Activated CD8-positive, alpha-beta memory T cell treated with anti-CD3 and anti-CD28 coated beads, Interleukin-2, amount 10 ng/mL, durations not matched to agents 7 days and 5 days (primary cell): ENCODE results near the gene MCF2L2. TPM values are rescaled to one million over a fixed set of nuclear protein-coding genes. Genes with fewer than 3 reads are reported as not detected.

Source experiments
- ATAC-seq: fragments of 150-1000 bp; cut with Tn5 transposase; one replicate; pipeline ENCODE4 v1.10.0; 2021; ENCODE audit warnings: moderate library complexity
- CTCF ChIA-PET: fragments of 350-600 bp; sonication (Branson Sonifier 250); formaldehyde crosslinking; loops from one replicate; lab custom pipeline; 2021; ENCODE audit warnings: antibody characterized with exemption; lab: Charles Lee
- DNase-seq: peaks from one replicate; pipeline ENCODE4 v3.0.0-alpha.2; 2020
- H3K27ac Mint-ChIP-seq: one replicate; pipeline ENCODE4 v1.8.0; 2021; ENCODE audit warnings: mild to moderate bottlenecking, mixed read lengths
- H3K27me3 Mint-ChIP-seq: one replicate; pipeline ENCODE4 v1.8.0; 2021; ENCODE audit warnings: mixed read lengths
- H3K36me3 Mint-ChIP-seq: one replicate; pipeline ENCODE4 v1.8.0; 2021; ENCODE audit warnings: mild to moderate bottlenecking, mixed read lengths
- H3K4me1 Mint-ChIP-seq: one replicate; pipeline ENCODE4 v1.8.0; 2021; ENCODE audit warnings: mixed read lengths
- H3K4me3 Mint-ChIP-seq: one replicate; pipeline ENCODE4 v1.8.0; 2021; ENCODE audit warnings: mild to moderate bottlenecking, moderate library complexity, mixed read lengths
- H3K9me3 Mint-ChIP-seq: one replicate; pipeline ENCODE4 v1.8.0; 2022; ENCODE audit warnings: low read depth, mixed read lengths
- total RNA-seq, 2 experiments: library from RNA; stranded (reverse); gene quantifications; one replicate each; pipeline ENCODE4 v1.2.3, GENCODE V29; 2021

The MCF2L2 gene
- total RNA-seq, 2 experiments from 2014 or later: 6.0 to 11.4 TPM

- ATAC-seq (no peak), DNase-seq (no peak)
- H3K27ac Mint-ChIP-seq: no peak overlapping the region
- CTCF ChIA-PET: no interaction called here
- peaks cover 24% of the 10 kb centered on the region for H3K4me1 Mint-ChIP-seq
- H3K9me3 Mint-ChIP-seq: no peaks in the 10 kb centered on the region
- no peaks in the 10 kb centered on the region for H3K27me3 Mint-ChIP-seq
- H3K4me3 Mint-ChIP-seq: no peak overlapping the region
- H3K36me3 Mint-ChIP-seq: peaks cover 9% of the 10 kb centered on the region
Observed at GRCh38 chr3:183300996-183301562, 127.3 kb downstream of the MCF2L2 start.

GRCh38 chr3:183299976-183300375, 128.4 kb downstream of the MCF2L2 start:
- Mint-ChIP-seq H3K4me1 (peaks cover 23% of the 10 kb centered on the region), H3K27ac (no peak overlapping the region), H3K27me3 (no peaks in the 10 kb centered on the region), H3K36me3 (peaks cover 16% of the 10 kb centered on the region), H3K4me3 (no peak overlapping the region), H3K9me3 (no peaks in the 10 kb centered on the region)
- DNase-seq (no peak), ATAC-seq (no peak)
- CTCF ChIA-PET: no interaction called here

GRCh38 chr3:183298701-183299153, 129.7 kb downstream of the MCF2L2 start:
- H3K9me3 Mint-ChIP-seq: no peaks in the 10 kb centered on the region
- CTCF ChIA-PET: no interaction called here
- DNase-seq: no peak
- ATAC-seq: no peak
- no peak overlapping the region for H3K4me3 Mint-ChIP-seq
- no peaks in the 10 kb centered on the region for H3K27me3 Mint-ChIP-seq
- peaks cover 23% of the 10 kb centered on the region for H3K4me1 Mint-ChIP-seq
- H3K27ac Mint-ChIP-seq: no peak overlapping the region
- peaks cover 19% of the 10 kb centered on the region for H3K36me3 Mint-ChIP-seq

GRCh38 chr3:183296944-183297343, 131.5 kb downstream of the MCF2L2 start:
- Mint-ChIP-seq H3K9me3 (no peaks in the 10 kb centered on the region), H3K27me3 (no peaks in the 10 kb centered on the region), H3K27ac (no peak overlapping the region), H3K36me3 (peaks cover 21% of the 10 kb centered on the region), H3K4me3 (no peak overlapping the region), H3K4me1 (peaks cover 11% of the 10 kb centered on the region)
- ATAC-seq: no peak
- no peak for DNase-seq
- CTCF ChIA-PET: no interaction called here

- Mint-ChIP-seq H3K27me3 (no peaks in the 10 kb centered on the region), H3K27ac (no peak overlapping the region), H3K36me3 (peaks cover 24% of the 10 kb centered on the region), H3K4me3 (no peak overlapping the region), H3K9me3 (no peaks in the 10 kb centered on the region), H3K4me1 (no peaks in the 10 kb centered on the region)
- DNase-seq (no peak), ATAC-seq (no peak)
- CTCF ChIA-PET: no interaction called here
Observed at GRCh38 chr3:183295211-183295610, 133.2 kb downstream of the MCF2L2 start.

- ATAC-seq: no peak
- H3K27ac Mint-ChIP-seq: no peak overlapping the region
- peaks cover 24% of the 10 kb centered on the region for H3K36me3 Mint-ChIP-seq
- H3K9me3 Mint-ChIP-seq: no peaks in the 10 kb centered on the region
- no peak overlapping the region for H3K4me3 Mint-ChIP-seq
- no peak for DNase-seq
- CTCF ChIA-PET: no interaction called here
- no peaks in the 10 kb centered on the region for H3K27me3 Mint-ChIP-seq
- no peaks in the 10 kb centered on the region for H3K4me1 Mint-ChIP-seq
Observed at GRCh38 chr3:183293966-183294365, 134.5 kb downstream of the MCF2L2 start.

GRCh38 chr3:183291497-183292031, 136.9 kb downstream of the MCF2L2 start:
- Mint-ChIP-seq H3K9me3 (no peaks in the 10 kb centered on the region), H3K27ac (no peak overlapping the region), H3K36me3 (peaks cover 26% of the 10 kb centered on the region), H3K4me3 (no peak overlapping the region), H3K27me3 (no peaks in the 10 kb centered on the region), H3K4me1 (peaks cover 7% of the 10 kb centered on the region)
- ATAC-seq (no peak), DNase-seq (no peak)
- CTCF ChIA-PET: interaction anchor here (0.7 to 1.1 kb wide), 3 partner anchors 26 to 575 kb away, joined by 3 read pairs; no protein-coding TSS in a partner anchor

GRCh38 chr3:183290216-183290615, 138.2 kb downstream of the MCF2L2 start:
- Mint-ChIP-seq H3K4me3 (no peak overlapping the region), H3K27ac (no peak overlapping the region), H3K9me3 (no peaks in the 10 kb centered on the region), H3K27me3 (no peaks in the 10 kb centered on the region), H3K4me1 (peaks cover 21% of the 10 kb centered on the region), H3K36me3 (peaks cover 20% of the 10 kb centered on the region)
- CTCF ChIA-PET: no interaction called here
- DNase-seq: no peak
- ATAC-seq: no peak

- Mint-ChIP-seq H3K4me1 (peaks cover 28% of the 10 kb centered on the region), H3K9me3 (no peaks in the 10 kb centered on the region), H3K27ac (no peak overlapping the region), H3K36me3 (peaks cover 16% of the 10 kb centered on the region), H3K27me3 (no peaks in the 10 kb centered on the region), H3K4me3 (no peak overlapping the region)
- no peak for DNase-seq
- CTCF ChIA-PET: interaction anchor here (1.1 to 2.0 kb wide), 2 partner anchors 55 to 103 kb away, joined by 3 to 6 read pairs; no protein-coding TSS in a partner anchor
- ATAC-seq: no peak
Observed at GRCh38 chr3:183288117-183288516, 140.3 kb downstream of the MCF2L2 start.

GRCh38 chr3:183287301-183287971, 141.0 kb downstream of the MCF2L2 start:
- peaks cover 28% of the 10 kb centered on the region for H3K4me1 Mint-ChIP-seq
- ATAC-seq (no peak), DNase-seq (no peak)
- CTCF ChIA-PET: interaction anchor here (1.1 to 2.0 kb wide), 2 partner anchors 56 to 103 kb away, joined by 3 to 6 read pairs; no protein-coding TSS in a partner anchor
- no peak overlapping the region for H3K27ac Mint-ChIP-seq
- H3K4me3 Mint-ChIP-seq: no peak overlapping the region
- no peaks in the 10 kb centered on the region for H3K9me3 Mint-ChIP-seq
- H3K27me3 Mint-ChIP-seq: no peaks in the 10 kb centered on the region
- H3K36me3 Mint-ChIP-seq: peaks cover 14% of the 10 kb centered on the region

- Mint-ChIP-seq H3K4me3 (peak overlapping the region; percentile 60), H3K9me3 (no peaks in the 10 kb centered on the region), H3K27me3 (no peaks in the 10 kb centered on the region), H3K36me3 (peaks cover 10% of the 10 kb centered on the region), H3K27ac (peak overlapping the region; percentile 92), H3K4me1 (peaks cover 28% of the 10 kb centered on the region)
- ATAC-seq (peak; percentile 99), DNase-seq (peak; percentile 97)
- CTCF ChIA-PET: interaction anchor here (0.9 to 2.1 kb wide), 3 partner anchors 20 to 97 kb away, joined by 3 to 8 read pairs (median 5); no protein-coding TSS in a partner anchor
Observed at GRCh38 chr3:183285828-183286457, 142.5 kb downstream of the MCF2L2 start.

GRCh38 chr3:183285318-183285717, 143.1 kb downstream of the MCF2L2 start:
- peaks cover 28% of the 10 kb centered on the region for H3K4me1 Mint-ChIP-seq
- no peaks in the 10 kb centered on the region for H3K9me3 Mint-ChIP-seq
- no peaks in the 10 kb centered on the region for H3K27me3 Mint-ChIP-seq
- no peak for ATAC-seq
- CTCF ChIA-PET: interaction anchor here (0.9 to 2.1 kb wide), 3 partner anchors 20 to 97 kb away, joined by 3 to 8 read pairs (median 5); no protein-coding TSS in a partner anchor
- peak overlapping the region; percentile 92 for H3K27ac Mint-ChIP-seq
- H3K36me3 Mint-ChIP-seq: peaks cover 7% of the 10 kb centered on the region
- no peak overlapping the region for H3K4me3 Mint-ChIP-seq
- DNase-seq: no peak

GRCh38 chr3:183284570-183284969, 143.8 kb downstream of the MCF2L2 start:
- Mint-ChIP-seq H3K27ac (no peak overlapping the region), H3K9me3 (no peaks in the 10 kb centered on the region), H3K36me3 (peaks cover 7% of the 10 kb centered on the region), H3K4me1 (peaks cover 28% of the 10 kb centered on the region), H3K4me3 (no peak overlapping the region), H3K27me3 (no peaks in the 10 kb centered on the region)
- ATAC-seq: no peak
- DNase-seq: no peak
- CTCF ChIA-PET: interaction anchor here (1.8 to 2.1 kb wide), 2 partner anchors 19 to 98 kb away, joined by 5 to 8 read pairs; no protein-coding TSS in a partner anchor
